Tibial nerve (tissue), 4 donors: ENCODE data around the gene FAM114A1. TPM values are rescaled to one million over a fixed set of nuclear protein-coding genes. Genes with fewer than 3 reads are reported as not detected.
"Not testable (repeated sequence)": the region's sequence is repeated elsewhere in the genome, so short reads cannot be mapped to it uniquely, and the experiment has no call there.

ENCODE experiments used
- DNase-seq, 2 donors: peaks; one replicate each; pipeline ENCODE4 v3.0.0-alpha.2; 2019; ENCODE audit warnings: low spot score in 2 of 2
- H3K27ac ChIP-seq, 4 donors: fragments of 200-600 bp; sonication (generic) in 3 of 4; one replicate each; pipeline ENCODE4 v1.5.1; 2017 to 2019; ENCODE audit warnings: mild to moderate bottlenecking in 1 of 4
- H3K27me3 ChIP-seq, 2 donors: fragments of 200-600 bp; sonication (generic) in 1 of 2; one replicate each; pipeline versions ENCODE4 v1.5.1 to v1.6.0; 2017 to 2019
- H3K36me3 ChIP-seq, 3 donors: fragments of 200-600 bp; sonication (generic); one replicate each; pipeline ENCODE4 v1.5.1; 2018 to 2019
- H3K4me1 ChIP-seq, 4 donors: fragments of 200-600 bp; sonication (generic) in 3 of 4; one replicate each; pipeline ENCODE4 v1.5.1; 2017 to 2019
- H3K4me3 ChIP-seq, 4 donors: fragments of 200-600 bp; sonication (generic) in 3 of 4; one replicate each; pipeline ENCODE4 v1.5.1; 2017 to 2019; ENCODE audit warnings: mild to moderate bottlenecking in 1 of 4, moderate library complexity in 1 of 4
- H3K9me3 ChIP-seq, 4 donors: fragments of 200-600 bp; sonication (generic) in 3 of 4; one replicate each; pipeline ENCODE4 v1.5.1; 2017 to 2019
- CTCF ChIP-seq, 5 experiments: fragments of 200-600 bp in 3 of 5; fragments of 450-650 bp in 2 of 5; sonication (generic) in 3 of 5; IDR thresholded peaks; one replicate each; pipeline ENCODE4 v1.5.1; 2016 to 2019; ENCODE audit warnings: antibody characterized with exemption in 5 of 5, mild to moderate bottlenecking in 3 of 5, moderate library complexity in 2 of 5
- EP300 ChIP-seq, 2 donors: sonication (generic); formaldehyde crosslinking; IDR thresholded peaks; one replicate each; pipeline ENCODE4 v1.6.1; 2017; ENCODE audit warnings: antibody characterized with exemption in 2 of 2, mild to moderate bottlenecking in 1 of 2
- POLR2A ChIP-seq, 2 donors: fragments of 450-650 bp; IDR thresholded peaks; one replicate each; pipeline ENCODE4 v1.6.1; 2017; ENCODE audit warnings: antibody characterized with exemption in 2 of 2, mild to moderate bottlenecking in 2 of 2, moderate library complexity in 2 of 2
- WGBS, 2 donors: methylation state at CpG; one replicate each; pipeline ENCODE4 v1.1.5; 2018; 5-methylcytosine and 5-hydroxymethylcytosine counted together
- total RNA-seq, 4 donors: library from RNA; depleted of rRNA; stranded (reverse); fragments of >200 nt; gene quantifications; one replicate each; pipeline ENCODE4 v1.1.0, GENCODE V29; 2016

FAM114A1 gene
- total RNA-seq, 4 donors from 2014 or later: 70.4 to 111 (median 98.2) TPM

DNA sequence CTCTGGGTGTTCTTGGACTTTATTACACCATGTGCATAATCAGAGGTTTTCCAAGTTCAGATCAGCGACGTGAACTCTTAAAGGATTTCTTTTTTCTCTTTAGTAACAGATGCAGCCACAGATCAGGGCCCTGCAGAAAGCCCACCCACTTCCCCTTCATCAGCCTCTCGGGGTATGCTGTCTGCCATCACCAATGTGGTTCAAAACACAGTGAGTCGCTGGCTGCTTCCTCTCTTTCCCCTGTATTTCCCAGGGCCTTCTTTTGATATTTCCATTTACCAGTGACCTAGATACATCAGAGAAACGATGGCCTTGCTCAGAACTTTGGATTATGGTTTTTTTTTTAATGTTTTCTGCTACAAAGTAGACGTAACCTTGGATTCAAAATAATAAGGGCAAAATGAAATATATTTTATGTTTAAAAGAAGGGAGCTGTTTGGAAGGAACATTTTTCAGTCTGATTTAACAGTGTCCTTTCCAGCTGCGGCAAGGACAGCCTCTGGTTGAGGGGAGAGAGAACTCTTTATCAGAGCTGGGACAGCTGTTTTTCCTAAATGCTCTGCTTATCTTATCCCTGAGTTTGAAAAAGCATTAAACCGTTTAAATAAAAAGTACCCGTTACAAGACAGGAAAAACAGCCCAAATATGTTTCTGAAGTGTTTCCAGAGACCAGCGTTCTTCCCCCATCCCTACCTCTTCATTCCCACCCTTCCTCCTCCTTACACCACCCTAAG lies 38.2 kb downstream of the FAM114A1 start:
- peaks cover 0 to 74% (median 0%) of the 10 kb centered on the region in 3 donors for H3K36me3 ChIP-seq
- no peak overlapping the region for H3K27ac ChIP-seq
- WGBS, 2 donors: 59 to 64% methylated on average over 10 of the region's 10 CpGs

GRCh38 chr4:38907696-38908270 lies 40.2 kb downstream of the FAM114A1 start:
- Histone ChIP-seq H3K4me1 (peaks cover 0 to 6% (median 2%) of the 10 kb centered on the region in 4 donors), H3K36me3 (peaks cover 0 to 82% (median 0%) of the 10 kb centered on the region in 3 donors)
- DNase-seq: no peak

More for the DNA sequence above, 38.2 kb downstream of the FAM114A1 start:
- Histone ChIP-seq H3K4me3 (no peak overlapping the region), H3K4me1 (peaks cover 0 to 6% (median 2%) of the 10 kb centered on the region in 4 donors), H3K27me3 (no peaks in the 10 kb centered on the region), H3K9me3 (no peaks in the 10 kb centered on the region)
- TF ChIP-seq POLR2A (IDR thresholded peaks at IDR 0.05) (no peak), CTCF (IDR thresholded peaks at IDR 0.05) (no peak), EP300 (IDR thresholded peaks at IDR 0.05) (no peak)
- DNase-seq: no peak

DNA sequence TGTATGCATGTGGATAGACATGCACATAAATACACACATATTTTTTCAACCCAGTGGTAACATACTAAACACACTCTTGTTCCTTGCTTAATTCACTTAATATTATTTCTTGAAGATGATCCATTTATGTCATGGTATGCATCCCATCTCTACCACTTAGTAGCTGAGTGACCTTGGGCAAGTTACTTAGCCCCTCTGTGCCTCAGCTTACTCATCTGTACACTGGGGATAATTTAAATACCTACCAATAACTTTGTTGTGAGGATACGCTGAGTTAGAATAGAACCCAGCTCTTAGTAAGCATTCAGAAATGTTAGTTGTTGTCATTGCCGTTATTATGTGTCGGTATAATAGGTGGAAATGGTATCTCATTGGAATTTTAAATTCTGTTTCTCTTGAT lies 41.4 kb downstream of the FAM114A1 start:
- Histone ChIP-seq H3K27ac (no peak overlapping the region), H3K4me1 (peaks cover 0 to 2% (median 0%) of the 10 kb centered on the region in 4 donors), H3K27me3 (no peaks in the 10 kb centered on the region), H3K36me3 (peaks cover 0 to 94% (median 0%) of the 10 kb centered on the region in 3 donors), H3K9me3 (no peaks in the 10 kb centered on the region), H3K4me3 (no peak overlapping the region)
- no peak for DNase-seq
- TF ChIP-seq POLR2A (IDR thresholded peaks at IDR 0.05): no peak
- WGBS, 2 donors: 94 to 97% methylated on average over 3 of the region's 3 CpGs

More at GRCh38 chr4:38907696-38908270, 40.2 kb downstream of the FAM114A1 start:
- H3K27me3 ChIP-seq: no peaks in the 10 kb centered on the region
- no peak overlapping the region for H3K27ac ChIP-seq
- H3K9me3 ChIP-seq: no peaks in the 10 kb centered on the region
- no peak overlapping the region for H3K4me3 ChIP-seq
- no peak for TF ChIP-seq CTCF (IDR thresholded peaks at IDR 0.05)
- no peak for TF ChIP-seq EP300 (IDR thresholded peaks at IDR 0.05)
- TF ChIP-seq POLR2A (IDR thresholded peaks at IDR 0.05): no peak

DNA sequence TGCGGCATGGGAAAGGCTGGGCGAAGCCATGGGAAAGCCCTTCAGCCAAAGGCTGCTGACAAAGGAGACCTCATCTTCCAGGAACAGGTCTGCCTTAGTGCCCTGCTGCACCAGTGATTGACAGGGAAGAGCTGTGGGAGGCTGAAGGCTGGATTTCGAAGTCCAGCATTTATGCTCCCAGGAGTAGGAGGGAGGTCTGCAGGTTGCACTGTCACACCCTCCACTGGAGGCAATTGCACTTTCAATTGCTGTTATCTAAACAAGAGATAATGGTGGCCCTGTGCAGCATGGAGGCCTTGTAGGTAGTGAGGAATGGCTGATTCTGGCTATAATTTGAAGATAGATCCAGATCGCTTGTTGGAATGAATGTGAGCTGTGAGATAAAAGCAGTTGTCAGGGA lies 43.7 kb downstream of the FAM114A1 start:
- Histone ChIP-seq H3K9me3 (no peaks in the 10 kb centered on the region), H3K27ac (no peak overlapping the region), H3K4me1 (no peaks in the 10 kb centered on the region), H3K27me3 (no peaks in the 10 kb centered on the region), H3K4me3 (no peak overlapping the region), H3K36me3 (peaks cover 4 to 98% (median 6%) of the 10 kb centered on the region in 3 donors)
- TF ChIP-seq EP300 (IDR thresholded peaks at IDR 0.05) (no peak), CTCF (IDR thresholded peaks at IDR 0.05) (no peak), POLR2A (IDR thresholded peaks at IDR 0.05) (no peak)
- no peak for DNase-seq
- WGBS, 2 donors: 82 to 91% methylated on average over 4 of the region's 4 CpGs

GRCh38 chr4:38914854-38915253 lies 47.2 kb downstream of the FAM114A1 start:
- Histone ChIP-seq H3K9me3 (no peaks in the 10 kb centered on the region), H3K4me1 (no peaks in the 10 kb centered on the region), H3K36me3 (peaks cover 4 to 100% (median 9%) of the 10 kb centered on the region in 3 donors), H3K27me3 (no peaks in the 10 kb centered on the region), H3K4me3 (no peak overlapping the region), H3K27ac (no peak overlapping the region)
- no peak for DNase-seq
- TF ChIP-seq EP300 (IDR thresholded peaks at IDR 0.05) (no peak), CTCF (IDR thresholded peaks at IDR 0.05) (no peak), POLR2A (IDR thresholded peaks at IDR 0.05) (no peak)
- 77 to 82% methylated on average over 8 of the region's 8 CpGs for WGBS, 2 donors

DNA sequence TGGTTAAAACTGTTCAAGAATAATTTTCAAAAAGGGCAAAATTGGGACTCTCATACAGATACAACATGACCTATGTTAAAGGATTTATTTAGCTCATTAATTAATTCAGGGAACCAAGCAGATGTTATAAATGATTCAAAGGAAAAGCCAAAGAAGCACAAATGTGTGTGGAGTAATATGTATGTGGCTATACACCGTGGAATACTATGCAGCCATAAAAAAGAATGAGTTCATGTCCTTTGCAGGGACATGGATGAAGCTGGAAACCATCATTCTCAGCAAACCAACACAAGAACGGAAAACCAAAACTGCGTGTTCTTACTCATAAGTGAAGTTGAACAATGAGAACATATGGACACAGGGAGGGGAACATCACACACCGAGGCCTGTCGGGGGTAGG lies 48.7 kb downstream of the FAM114A1 start:
- H3K27me3 ChIP-seq, H3K4me1 ChIP-seq, H3K4me3 ChIP-seq, DNase-seq, H3K27ac ChIP-seq, H3K9me3 ChIP-seq: not testable (repeated sequence)
- H3K36me3 ChIP-seq: peaks cover 4 to 98% (median 9%) of the 10 kb centered on the region in 3 donors
- WGBS, 2 donors: 97 to 100% methylated on average over 5 of the region's 5 CpGs
